GM21390 (cell line): ENCODE data around the gene SAMD9L.

Source experiments
- ATAC-seq: cut with Tn5 transposase; IDR thresholded peaks from one replicate; pipeline ENCODE4 v1.9.1; 2021; ENCODE audit not compliant: unreplicated experiment

The SAMD9L gene

GRCh38 chr7:93148144-93148543 is at the start of gene SAMD9L:
SAMD9L (minus strand) TSS chr7:93148385; CDS start chr7:93135971, 12,414 bp downstream.
- ATAC-seq, result peak; percentile 68

GRCh38 chr7:93196336-93196735 is 48.2 kb upstream of the SAMD9L start:
- no peak for ATAC-seq

GRCh38 chr7:93194386-93194785 is 46.2 kb upstream of the SAMD9L start:
- no peak for ATAC-seq

- ATAC-seq, result no peak
Measured at GRCh38 chr7:93188870-93189634, 40.9 kb upstream of the SAMD9L start.

GRCh38 chr7:93185303-93186027 is 37.3 kb upstream of the SAMD9L start:
- ATAC-seq, result no peak

- ATAC-seq, result no peak
Measured at GRCh38 chr7:93179173-93179572, 31.0 kb upstream of the SAMD9L start.

- ATAC-seq, result no peak
Measured at GRCh38 chr7:93178213-93178612, 30.0 kb upstream of the SAMD9L start.

- no peak for ATAC-seq
Measured at GRCh38 chr7:93176992-93177580, 28.9 kb upstream of the SAMD9L start.

GRCh38 chr7:93175219-93175618 is 27.0 kb upstream of the SAMD9L start:
- ATAC-seq, result no peak

GRCh38 chr7:93172683-93173082 is 24.5 kb upstream of the SAMD9L start:
- no peak for ATAC-seq

GRCh38 chr7:93171606-93172226 is 23.5 kb upstream of the SAMD9L start:
- ATAC-seq, result no peak

- peak; percentile 99 for ATAC-seq
Measured at GRCh38 chr7:93165447-93165846, 17.3 kb upstream of the SAMD9L start.

GRCh38 chr7:93164766-93165165 is 16.6 kb upstream of the SAMD9L start:
- ATAC-seq, result no peak

GRCh38 chr7:93161181-93161762 is 13.1 kb upstream of the SAMD9L start:
- ATAC-seq, result no peak

GRCh38 chr7:93160410-93160809 is 12.2 kb upstream of the SAMD9L start:
- no peak for ATAC-seq

GRCh38 chr7:93159490-93159889 is 11.3 kb upstream of the SAMD9L start:
- no peak for ATAC-seq

GRCh38 chr7:93156884-93157283 is 8.7 kb upstream of the SAMD9L start:
- no peak for ATAC-seq

GRCh38 chr7:93150200-93150835 is 2.1 kb upstream of the SAMD9L start:
- no peak for ATAC-seq

GRCh38 chr7:93148727-93149126 is 542 bp upstream of the SAMD9L start:
- ATAC-seq, result no peak

- ATAC-seq, result peak; percentile 81
Measured at GRCh38 chr7:93147363-93147762, 822 bp downstream of the SAMD9L start.
